H1 (cell line): ENCODE data around the gene SIRT7.

Experiments
- YY1 ChIP-seq: IDR thresholded peaks from 2 replicates; pipeline ENCODE4 v1.6.1; 2011; ENCODE audit warnings: low read depth, mild to moderate bottlenecking, low read length
- TF ChIP-seq, protein P1 (sequence below), 3 experiments: IDR thresholded peaks; 1 replicate in 2 of 3; 2 replicates in 1 of 3; pipeline versions ENCODE4 v1.5.1 to v1.6.1; 2011; ENCODE audit warnings: low read length in 3 of 3, mild to moderate bottlenecking in 3 of 3, inconsistent platforms in 2 of 3, low read depth in 1 of 3, moderate library complexity in 1 of 3; ENCODE audit not compliant: insufficient read depth in 1 of 3; ENCODE audit errors: control extremely low read depth in 1 of 3

DNA sequence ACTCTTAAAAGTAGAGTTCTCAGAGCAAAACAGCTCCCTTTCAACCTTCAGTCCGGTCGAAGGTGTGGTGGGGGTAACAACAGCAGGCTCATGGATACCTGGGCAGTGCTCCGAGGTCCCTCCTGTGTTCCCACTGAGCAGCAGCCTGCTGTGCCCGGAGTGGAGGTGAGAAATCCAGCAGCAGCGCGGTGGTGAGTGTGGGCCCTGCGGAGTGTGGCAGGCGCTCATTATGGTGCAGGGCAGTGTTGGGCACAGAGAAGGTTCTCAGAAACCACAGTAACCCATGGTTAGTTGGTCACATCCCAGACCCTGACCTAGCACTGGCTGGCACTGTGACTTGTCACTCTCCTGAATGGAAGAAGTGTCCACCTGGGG is 52.6 kb downstream of the SIRT7 start:
- TF ChIP-seq YY1: no peak
- TF ChIP-seq, protein P1, sequence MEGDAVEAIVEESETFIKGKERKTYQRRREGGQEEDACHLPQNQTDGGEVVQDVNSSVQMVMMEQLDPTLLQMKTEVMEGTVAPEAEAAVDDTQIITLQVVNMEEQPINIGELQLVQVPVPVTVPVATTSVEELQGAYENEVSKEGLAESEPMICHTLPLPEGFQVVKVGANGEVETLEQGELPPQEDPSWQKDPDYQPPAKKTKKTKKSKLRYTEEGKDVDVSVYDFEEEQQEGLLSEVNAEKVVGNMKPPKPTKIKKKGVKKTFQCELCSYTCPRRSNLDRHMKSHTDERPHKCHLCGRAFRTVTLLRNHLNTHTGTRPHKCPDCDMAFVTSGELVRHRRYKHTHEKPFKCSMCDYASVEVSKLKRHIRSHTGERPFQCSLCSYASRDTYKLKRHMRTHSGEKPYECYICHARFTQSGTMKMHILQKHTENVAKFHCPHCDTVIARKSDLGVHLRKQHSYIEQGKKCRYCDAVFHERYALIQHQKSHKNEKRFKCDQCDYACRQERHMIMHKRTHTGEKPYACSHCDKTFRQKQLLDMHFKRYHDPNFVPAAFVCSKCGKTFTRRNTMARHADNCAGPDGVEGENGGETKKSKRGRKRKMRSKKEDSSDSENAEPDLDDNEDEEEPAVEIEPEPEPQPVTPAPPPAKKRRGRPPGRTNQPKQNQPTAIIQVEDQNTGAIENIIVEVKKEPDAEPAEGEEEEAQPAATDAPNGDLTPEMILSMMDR (IDR thresholded peaks at IDR 0.05; ENCODE audit: control extremely low read depth in 1 of 3, insufficient read depth in 1 of 3, low read depth in 1 of 3, low read length in 3 of 3): no peak
